AG04450 (cell line): ENCODE measurements around the gene LHFPL2. TPM values are rescaled to one million over a fixed set of nuclear protein-coding genes. Genes with fewer than 3 reads are reported as not detected.

Source experiments
- CTCF ChIA-PET: fragments of 300-600, 350-600 bp; formaldehyde crosslinking; extraction: SDS; loops from one replicate; lab custom pipeline; 2022; ENCODE audit warnings: antibody characterized with exemption, inconsistent platforms; lab: Charles Lee
- POLR2A ChIA-PET: fragments of 350-600 bp; formaldehyde crosslinking; extraction: SDS; loops from one replicate; lab custom pipeline; 2021; ENCODE audit warnings: antibody characterized with exemption, inconsistent platforms; lab: Yijun Ruan, JAX
- DNase-seq: peaks from one replicate; pipeline ENCODE4 v3.0.0-alpha.2; 2011; ENCODE audit warnings: low read depth, low spot score
- H3K27ac ChIP-seq: one replicate; pipeline ENCODE4 v1.5.1; 2012; ENCODE audit warnings: low read depth, low read length, control low read depth
- H3K27me3 ChIP-seq: one replicate; pipeline ENCODE4 v1.6.0; 2012; ENCODE audit warnings: low read length; ENCODE audit not compliant: control insufficient read depth, insufficient read depth
- H3K4me3 ChIP-seq: 2 replicates; pipeline ENCODE4 v1.5.1; 2011; ENCODE audit warnings: mild to moderate bottlenecking, low read depth, low read length, control low read depth
- H3K9me3 ChIP-seq: 2 replicates; pipeline ENCODE4 v1.5.1; 2012; ENCODE audit warnings: low read length; ENCODE audit not compliant: control insufficient read depth, insufficient read depth
- CTCF ChIP-seq: IDR thresholded peaks from 2 replicates; pipeline ENCODE4 v1.5.1; 2011; ENCODE audit warnings: low read depth, low read length, control low read depth, inconsistent platforms
- polyA plus RNA-seq: library from polyadenylated mRNA; depleted of rRNA; stranded (reverse); fragments of >200 nt; gene quantifications from 2 replicates; pipeline ENCODE4 v1.2.3, GENCODE V29; 2011

Gene LHFPL2
- polyA plus RNA-seq, 1 experiment, result 20.1 TPM

- DNase-seq, result no peak
- H3K4me3 ChIP-seq, result no peak overlapping the region
- ChIA-PET POLR2A (no interaction called here), CTCF (interaction anchor here (0.6 kb wide), 1 partner anchor 421 kb away, joined by 3 read pairs; no protein-coding TSS in a partner anchor)
- H3K9me3 ChIP-seq, result no peaks in the 10 kb centered on the region
- H3K27ac ChIP-seq, result no peak overlapping the region
- no peak for TF ChIP-seq CTCF
- H3K27me3 ChIP-seq, result no peaks in the 10 kb centered on the region
Measured at GRCh38 chr5:78500028-78500427, 148.5 kb downstream of the LHFPL2 start.

GRCh38 chr5:78499485-78499884 lies 149.1 kb downstream of the LHFPL2 start:
- DNase-seq, result no peak
- Histone ChIP-seq H3K4me3 (no peak overlapping the region), H3K27me3 (no peaks in the 10 kb centered on the region), H3K27ac (no peak overlapping the region), H3K9me3 (no peaks in the 10 kb centered on the region)
- ChIA-PET CTCF (interaction anchor here (0.6 kb wide), 1 partner anchor 422 kb away, joined by 3 read pairs; no protein-coding TSS in a partner anchor), POLR2A (no interaction called here)
- TF ChIP-seq CTCF, result no peak

GRCh38 chr5:78497573-78498533 lies 150.7 kb downstream of the LHFPL2 start:
- no peak for TF ChIP-seq CTCF
- Histone ChIP-seq H3K27ac (no peak overlapping the region), H3K4me3 (no peak overlapping the region), H3K9me3 (no peaks in the 10 kb centered on the region), H3K27me3 (no peaks in the 10 kb centered on the region)
- DNase-seq, result no peak
- ChIA-PET CTCF (interaction anchor here (0.6 to 0.8 kb wide), 2 partner anchors 64 to 467 kb away, joined by 3 to 4 read pairs; no protein-coding TSS in a partner anchor), POLR2A (interaction anchor here (0.8 kb wide), 1 partner anchor 11 kb away, joined by 3 read pairs; no protein-coding TSS in a partner anchor)

- no peak for DNase-seq
- CTCF ChIA-PET, result no interaction called here
- H3K27ac ChIP-seq, result no peak overlapping the region
- POLR2A ChIA-PET, result interaction anchor here (0.5 to 1.6 kb wide), 3 partner anchors 8 to 488 kb away, joined by 3 to 5 read pairs (median 3); no protein-coding TSS in a partner anchor
- no peaks in the 10 kb centered on the region for H3K27me3 ChIP-seq
- TF ChIP-seq CTCF, result no peak
- no peaks in the 10 kb centered on the region for H3K9me3 ChIP-seq
- no peak overlapping the region for H3K4me3 ChIP-seq
Measured at GRCh38 chr5:78496373-78496772, 152.2 kb downstream of the LHFPL2 start.

- TF ChIP-seq CTCF, result no peak
- ChIA-PET POLR2A (interaction anchor here (0.5 to 1.6 kb wide), 3 partner anchors 9 to 489 kb away, joined by 3 to 5 read pairs (median 3); no protein-coding TSS in a partner anchor), CTCF (no interaction called here)
- Histone ChIP-seq H3K4me3 (no peak overlapping the region), H3K9me3 (no peaks in the 10 kb centered on the region), H3K27ac (no peak overlapping the region), H3K27me3 (no peaks in the 10 kb centered on the region)
- no peak for DNase-seq
Measured at GRCh38 chr5:78495800-78496199, 152.8 kb downstream of the LHFPL2 start.
